ENCODE data around the gene WWP2. TPM values are rescaled to one million over a fixed set of nuclear protein-coding genes. Genes with fewer than 3 reads are reported as not detected.
A peak's percentile ranks its signal among the peaks of the same experiment; 100 is the strongest.

The WWP2 gene
- total and polyA plus RNA-seq, 2 donors = 17.8 to 20.4 TPM

Small RNA genes within 50 kb of the gene (small RNA-seq; reads per million reads assigned to genes)
- not detected for gene AC026468.1
- 141 reads per million, percentile 97 among the genes with 10 or more reads in this experiment for gene MIR140
- not detected for gene RF00091

Other genes starting within 250 kb of the WWP2 start
- gene NFAT5, start 196.4 kb upstream of the WWP2 start, total RNA-seq = 100 TPM
- 7.1 TPM for gene NFAT5, start 196.4 kb upstream of the WWP2 start, polyA plus RNA-seq
- gene NQO1, start 35.8 kb upstream of the WWP2 start, total RNA-seq = 12.1 TPM
- gene NQO1, start 35.8 kb upstream of the WWP2 start, polyA plus RNA-seq = 92.5 TPM
- 9.8 TPM for gene NOB1, start 7.4 kb upstream of the WWP2 start, total RNA-seq
- gene NOB1, start 7.4 kb upstream of the WWP2 start, polyA plus RNA-seq = 48.7 TPM
- gene CLEC18A, start 189.0 kb downstream of the WWP2 start, total RNA-seq = 1.7 TPM
- 0.33 TPM for gene CLEC18A, start 189.0 kb downstream of the WWP2 start, polyA plus RNA-seq